OCI-LY7 (cell line): ENCODE measurements around the gene NAT10. TPM values are rescaled to one million over a fixed set of nuclear protein-coding genes. Genes with fewer than 3 reads are reported as not detected.

Source experiments
- BruUV-seq: library from RNA; stranded (reverse); fragments of 400-500 nt; replicated peaks from 2 replicates; lab custom pipeline; 2021; lab: Mats Ljungman, UMichigan
- CTCF ChIA-PET: fragments of 300-600 bp; sonication (Branson Sonifier 250); formaldehyde crosslinking; loops from one replicate; lab custom pipeline; 2022; ENCODE audit warnings: antibody characterized with exemption; ENCODE audit not compliant: unreplicated experiment; lab: Charles Lee
- POLR2A ChIA-PET: fragments of 300-600 bp; sonication (Branson Sonifier 250); formaldehyde crosslinking; loops from one replicate; lab custom pipeline; 2022; ENCODE audit warnings: antibody characterized with exemption; lab: Charles Lee
- DNase-seq: peaks from one replicate; pipeline ENCODE4 v3.0.0-alpha.2; 2015; ENCODE audit warnings: low spot score
- H2AFZ ChIP-seq: fragments of 200-600 bp; sonication (generic), shearing (Covaris generic); 2 replicates; pipeline ENCODE4 v1.6.1; 2014; ENCODE audit warnings: mild to moderate bottlenecking, antibody characterized with exemption, low read length, moderate library complexity
- H3K27ac ChIP-seq: fragments of 200-600 bp; sonication (generic); 2 replicates; pipeline ENCODE4 v1.5.1; 2014; ENCODE audit warnings: mixed run types, low read depth, mild to moderate bottlenecking, moderate library complexity, low read length, inconsistent platforms; ENCODE audit not compliant: poor library complexity, severe bottlenecking
- H3K36me3 ChIP-seq: fragments of 200-600 bp; sonication (generic); 2 replicates; pipeline ENCODE4 v1.6.1; 2014; ENCODE audit warnings: mild to moderate bottlenecking, antibody characterized with exemption, low read length, moderate library complexity, mixed read lengths; ENCODE audit not compliant: insufficient read depth
- H3K4me1 ChIP-seq: fragments of 200-600 bp; sonication (generic); 2 replicates; pipeline ENCODE4 v1.5.1; 2014; ENCODE audit warnings: mild to moderate bottlenecking, low read length; ENCODE audit not compliant: insufficient read depth, poor library complexity, severe bottlenecking
- H3K4me2 ChIP-seq: fragments of 200-600 bp; sonication (generic); 2 replicates; pipeline ENCODE4 v1.6.1; 2014; ENCODE audit warnings: mild to moderate bottlenecking, low read length
- H3K4me3 ChIP-seq: fragments of 200-600 bp; sonication (generic); 2 replicates; pipeline ENCODE4 v1.5.1; 2014; ENCODE audit warnings: mild to moderate bottlenecking, low read depth, low read length; ENCODE audit not compliant: poor library complexity, severe bottlenecking
- H3K79me2 ChIP-seq: fragments of 200-600 bp; sonication (generic); 2 replicates; pipeline ENCODE4 v1.6.1; 2016; ENCODE audit warnings: low read depth, mild to moderate bottlenecking, low read length, moderate library complexity, mixed read lengths; ENCODE audit not compliant: insufficient read depth
- H3K9me2 ChIP-seq: fragments of 200-600 bp; sonication (generic); 2 replicates; pipeline ENCODE4 v1.6.1; 2016; ENCODE audit warnings: mild to moderate bottlenecking, low read length, mixed read lengths; ENCODE audit not compliant: insufficient read depth
- H3K9me3 ChIP-seq: fragments of 200-600 bp; sonication (generic); 2 replicates; pipeline ENCODE4 v1.6.1; 2014; ENCODE audit warnings: mild to moderate bottlenecking, mixed run types, low read length, mixed read lengths
- H4K20me1 ChIP-seq: fragments of 200-600 bp; sonication (generic); 2 replicates; pipeline ENCODE4 v1.6.1; 2014; ENCODE audit warnings: mild to moderate bottlenecking, antibody characterized with exemption, low read length, moderate library complexity, mixed read lengths; ENCODE audit not compliant: insufficient read depth
- CTCF ChIP-seq: fragments of 200-600 bp; sonication (generic); conservative IDR thresholded peaks from 2 replicates; pipeline ENCODE4 v1.5.1; 2014; ENCODE audit warnings: mild to moderate bottlenecking, antibody characterized with exemption, low read length, moderate library complexity, mixed read lengths
- EZH2phosphoT487 ChIP-seq: fragments of 200-600 bp; sonication (generic); IDR thresholded peaks from 2 replicates; pipeline ENCODE4 v1.6.1; 2018; ENCODE audit warnings: low read depth, borderline replicate concordance, mild to moderate bottlenecking, mixed run types, antibody characterized with exemption, low read length, moderate library complexity, mixed read lengths
- intact Hi-C: fragments of 100-400 bp; cut with micrococcal nuclease; formaldehyde crosslinking; loops from one replicate; pipeline ENCODE4 v1.10.0; 2022; ENCODE audit not compliant: unreplicated experiment
- total RNA-seq, 2 experiments: library from RNA; depleted of rRNA in 1 of 2; stranded (reverse); fragments of >200 nt in 1 of 2; shearing (Covaris generic) in 1 of 2; gene quantifications; 2 replicates each; pipeline ENCODE4 v1.2.3, GENCODE V29; 2014 to 2022

Gene NAT10
- total RNA-seq, 2 experiments from 2014 or later = 64.9 to 120 TPM

- CTCF ChIA-PET = no interaction called here
- no TSS peak for BruUV-seq
- peaks cover 45% of the 10 kb centered on the region for H3K36me3 ChIP-seq
- no peak overlapping the region for H3K4me2 ChIP-seq
- POLR2A ChIA-PET = interaction anchor here (0.5 kb wide), 1 partner anchor 21 kb away, joined by 4 read pairs; no protein-coding TSS in a partner anchor
- no peaks in the 10 kb centered on the region for H3K79me2 ChIP-seq
- intact Hi-C loops = no loop called here
- H3K4me1 ChIP-seq = peaks cover 25% of the 10 kb centered on the region
- no peaks in the 10 kb centered on the region for H3K9me3 ChIP-seq
- no peaks in the 10 kb centered on the region for H3K9me2 ChIP-seq
- no peak overlapping the region for H3K4me3 ChIP-seq
- DNase-seq = no peak
- no peaks in the 10 kb centered on the region for H4K20me1 ChIP-seq
- TF ChIP-seq EZH2phosphoT487 = no peak
- no peak for TF ChIP-seq CTCF
- H2AFZ ChIP-seq = no peak overlapping the region
- no peak overlapping the region for H3K27ac ChIP-seq
These were observed 49.8 kb downstream of the NAT10 start for GRCh38 chr11:34155057-34155756.

GRCh38 chr11:34155757-34156062 is 50.3 kb downstream of the NAT10 start:
- H3K36me3 ChIP-seq = peaks cover 40% of the 10 kb centered on the region
- no peaks in the 10 kb centered on the region for H4K20me1 ChIP-seq
- no peak overlapping the region for H3K27ac ChIP-seq
- H3K9me2 ChIP-seq = no peaks in the 10 kb centered on the region
- no peaks in the 10 kb centered on the region for H3K9me3 ChIP-seq
- DNase-seq = no peak
- intact Hi-C loops = no loop called here
- H3K4me2 ChIP-seq = no peak overlapping the region
- peaks cover 25% of the 10 kb centered on the region for H3K4me1 ChIP-seq
- ChIA-PET POLR2A (interaction anchor here (0.5 kb wide), 1 partner anchor 21 kb away, joined by 4 read pairs; no protein-coding TSS in a partner anchor), CTCF (interaction anchor here (0.6 kb wide), 1 partner anchor 53 kb away, joined by 3 read pairs; no protein-coding TSS in a partner anchor)
- H3K4me3 ChIP-seq = no peak overlapping the region
- no peak overlapping the region for H2AFZ ChIP-seq
- TF ChIP-seq EZH2phosphoT487 (no peak), CTCF (no peak)
- no TSS peak for BruUV-seq
- H3K79me2 ChIP-seq = no peaks in the 10 kb centered on the region

- H4K20me1 ChIP-seq = no peaks in the 10 kb centered on the region
- peaks cover 25% of the 10 kb centered on the region for H3K4me1 ChIP-seq
- intact Hi-C loops = no loop called here
- CTCF ChIA-PET = no interaction called here
- H3K9me3 ChIP-seq = no peaks in the 10 kb centered on the region
- H3K4me2 ChIP-seq = no peak overlapping the region
- POLR2A ChIA-PET = no interaction called here
- H2AFZ ChIP-seq = no peak overlapping the region
- H3K27ac ChIP-seq = no peak overlapping the region
- peaks cover 26% of the 10 kb centered on the region for H3K36me3 ChIP-seq
- no peak for TF ChIP-seq CTCF
- no peak for TF ChIP-seq EZH2phosphoT487
- no peaks in the 10 kb centered on the region for H3K79me2 ChIP-seq
- H3K9me2 ChIP-seq = no peaks in the 10 kb centered on the region
- BruUV-seq = no TSS peak
- no peak for DNase-seq
- no peak overlapping the region for H3K4me3 ChIP-seq
These were observed 51.7 kb downstream of the NAT10 start for GRCh38 chr11:34157163-34157562.
